ENCODE measurements around the gene GPX3. TPM values are rescaled to one million over a fixed set of nuclear protein-coding genes. Genes with fewer than 3 reads are reported as not detected.
A peak's percentile ranks its signal among the peaks of the same experiment; 100 is the strongest.

Gene GPX3
- total RNA-seq, 1 donor from 2014 or later: 1,259 TPM

DNA sequence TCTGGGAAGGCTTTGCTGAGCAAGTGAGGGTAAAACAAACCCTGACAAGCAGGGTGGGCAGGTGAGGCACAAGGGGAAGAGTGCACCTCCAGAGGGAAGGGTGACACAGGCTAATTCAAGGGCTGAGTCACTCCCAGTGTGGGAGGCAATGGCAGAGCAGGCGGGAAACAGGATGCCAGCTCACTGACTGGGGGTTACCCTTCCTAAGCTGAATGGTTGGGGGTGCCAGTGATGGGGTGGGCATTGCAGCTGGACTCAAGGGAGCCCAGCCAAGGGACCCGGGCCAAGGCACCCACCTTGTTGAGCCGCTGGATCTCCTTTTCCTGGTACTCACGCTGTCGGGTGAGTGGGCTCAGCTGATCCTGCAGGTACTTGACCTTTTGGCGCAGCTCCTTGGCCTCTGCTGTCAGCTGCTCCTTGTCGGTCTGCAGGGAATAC is 18.4 kb downstream of the GPX3 start:
- Histone ChIP-seq H3K36me3 (peaks cover 94% of the 10 kb centered on the region), H3K27ac (peak overlapping the region; percentile 78), H3K27me3 (no peaks in the 10 kb centered on the region), H3K4me3 (no peak overlapping the region), H3K9me3 (no peaks in the 10 kb centered on the region), H3K4me1 (peaks cover 41% of the 10 kb centered on the region)
- intact Hi-C loops (cut with DNase I): no loop called here
- DNase-seq (no peak), ATAC-seq (no peak)
- TF ChIP-seq, protein P1, sequence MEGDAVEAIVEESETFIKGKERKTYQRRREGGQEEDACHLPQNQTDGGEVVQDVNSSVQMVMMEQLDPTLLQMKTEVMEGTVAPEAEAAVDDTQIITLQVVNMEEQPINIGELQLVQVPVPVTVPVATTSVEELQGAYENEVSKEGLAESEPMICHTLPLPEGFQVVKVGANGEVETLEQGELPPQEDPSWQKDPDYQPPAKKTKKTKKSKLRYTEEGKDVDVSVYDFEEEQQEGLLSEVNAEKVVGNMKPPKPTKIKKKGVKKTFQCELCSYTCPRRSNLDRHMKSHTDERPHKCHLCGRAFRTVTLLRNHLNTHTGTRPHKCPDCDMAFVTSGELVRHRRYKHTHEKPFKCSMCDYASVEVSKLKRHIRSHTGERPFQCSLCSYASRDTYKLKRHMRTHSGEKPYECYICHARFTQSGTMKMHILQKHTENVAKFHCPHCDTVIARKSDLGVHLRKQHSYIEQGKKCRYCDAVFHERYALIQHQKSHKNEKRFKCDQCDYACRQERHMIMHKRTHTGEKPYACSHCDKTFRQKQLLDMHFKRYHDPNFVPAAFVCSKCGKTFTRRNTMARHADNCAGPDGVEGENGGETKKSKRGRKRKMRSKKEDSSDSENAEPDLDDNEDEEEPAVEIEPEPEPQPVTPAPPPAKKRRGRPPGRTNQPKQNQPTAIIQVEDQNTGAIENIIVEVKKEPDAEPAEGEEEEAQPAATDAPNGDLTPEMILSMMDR (IDR thresholded peaks at IDR 0.05): no peak

DNA sequence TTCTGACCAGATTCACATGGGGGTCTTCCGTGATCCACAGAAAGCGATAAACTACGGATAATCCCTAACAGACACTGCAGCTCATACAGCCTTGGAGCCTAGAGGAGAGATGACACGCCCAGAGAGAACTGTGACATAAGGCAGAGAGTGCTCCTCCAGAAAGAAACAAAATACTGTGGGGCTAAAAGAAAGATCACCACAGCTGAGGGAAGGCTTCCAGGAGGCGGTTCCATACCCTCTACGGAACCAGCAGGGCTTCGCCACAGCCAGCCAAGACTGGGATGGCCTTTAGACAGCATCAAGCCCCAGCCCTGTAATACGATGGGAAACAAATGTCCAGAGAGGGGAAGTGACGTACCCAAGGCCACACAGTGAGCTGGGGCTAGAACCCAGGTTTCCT is 19.3 kb downstream of the GPX3 start:
- H3K9me3 ChIP-seq: no peaks in the 10 kb centered on the region
- H3K4me1 ChIP-seq: peaks cover 41% of the 10 kb centered on the region
- no peak for ATAC-seq
- intact Hi-C loops (cut with DNase I): no loop called here
- peak overlapping the region; percentile 78 for H3K27ac ChIP-seq
- TF ChIP-seq, protein P1 (IDR thresholded peaks at IDR 0.05): no peak
- peaks cover 98% of the 10 kb centered on the region for H3K36me3 ChIP-seq
- DNase-seq: no peak
- no peak overlapping the region for H3K4me3 ChIP-seq
- no peaks in the 10 kb centered on the region for H3K27me3 ChIP-seq

DNA sequence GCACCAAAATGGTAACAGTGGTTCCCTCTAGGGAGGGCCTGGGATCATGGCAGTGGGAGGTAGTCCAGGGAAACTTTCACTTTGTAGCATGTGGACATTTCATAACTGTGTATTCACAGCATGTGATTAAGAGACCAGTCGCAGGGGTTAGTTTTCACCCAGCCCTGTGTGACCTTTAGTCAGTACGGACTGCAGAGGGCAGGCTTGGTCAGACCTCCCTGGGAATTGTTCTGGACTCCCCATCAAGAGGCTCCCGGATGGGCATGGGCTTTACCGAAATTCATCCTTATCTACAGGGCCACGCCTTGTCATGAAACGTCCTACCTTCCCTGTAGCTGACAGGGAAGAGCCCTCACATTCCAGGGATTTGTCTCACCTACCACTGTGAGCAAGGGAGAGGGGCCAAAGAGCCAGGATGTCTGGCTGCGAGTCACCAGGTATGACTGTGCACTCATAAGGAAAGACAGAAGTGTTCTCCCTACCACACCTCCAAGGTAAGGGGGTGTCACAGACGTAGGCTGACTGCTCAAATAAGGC is 19.9 kb downstream of the GPX3 start:
- TF ChIP-seq, protein P1 (IDR thresholded peaks at IDR 0.05): peak; percentile 25
- peaks cover 41% of the 10 kb centered on the region for H3K4me1 ChIP-seq
- no peak overlapping the region for H3K4me3 ChIP-seq
- intact Hi-C loops (cut with DNase I): no loop called here
- DNase-seq (no peak), ATAC-seq (peak; percentile 47)
- no peaks in the 10 kb centered on the region for H3K9me3 ChIP-seq
- H3K27ac ChIP-seq: peak overlapping the region; percentile 78
- H3K27me3 ChIP-seq: no peaks in the 10 kb centered on the region
- H3K36me3 ChIP-seq: peaks cover 98% of the 10 kb centered on the region

DNA sequence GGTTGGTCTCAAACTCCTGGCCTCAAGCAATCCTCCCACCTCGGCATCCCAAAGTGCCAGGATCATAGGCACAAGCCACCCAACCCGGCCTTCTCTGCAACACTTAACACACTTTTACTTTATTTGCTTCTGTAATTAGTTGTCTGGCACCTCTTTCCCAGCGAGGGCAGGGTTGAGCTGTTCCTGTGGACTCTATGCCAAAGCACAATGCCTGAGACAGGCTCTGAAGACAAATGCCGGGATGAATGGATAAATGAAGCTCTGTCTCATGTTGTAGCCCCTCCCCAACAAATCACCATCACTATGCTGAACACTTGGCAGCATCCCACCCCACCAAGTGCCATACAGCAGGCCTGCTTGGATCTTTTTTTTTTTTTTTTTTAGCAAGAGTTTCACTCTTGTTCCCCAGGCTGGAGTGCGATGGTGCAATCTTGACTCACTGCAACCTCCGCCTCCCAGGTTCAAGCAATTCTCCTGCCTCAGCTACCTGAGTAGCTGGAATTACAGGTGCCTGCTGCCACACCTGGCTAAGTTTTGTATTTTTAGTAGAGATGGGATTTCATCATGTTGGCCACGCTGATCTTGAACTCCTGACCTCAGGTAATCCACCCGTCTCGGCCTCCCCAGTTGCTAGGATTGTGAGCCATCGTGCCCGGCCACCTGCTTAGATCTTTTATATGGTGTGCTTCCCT is 21.3 kb downstream of the GPX3 start:
- Histone ChIP-seq H3K9me3 (no peaks in the 10 kb centered on the region), H3K27me3 (no peaks in the 10 kb centered on the region), H3K4me3 (no peak overlapping the region), H3K27ac (peak overlapping the region; percentile 78), H3K4me1 (peaks cover 41% of the 10 kb centered on the region), H3K36me3 (peaks cover 98% of the 10 kb centered on the region)
- ATAC-seq (peak; percentile 26), DNase-seq (peak; percentile 74)
- TF ChIP-seq, protein P1 (IDR thresholded peaks at IDR 0.05): no peak
- intact Hi-C loops (cut with DNase I): no loop called here

DNA sequence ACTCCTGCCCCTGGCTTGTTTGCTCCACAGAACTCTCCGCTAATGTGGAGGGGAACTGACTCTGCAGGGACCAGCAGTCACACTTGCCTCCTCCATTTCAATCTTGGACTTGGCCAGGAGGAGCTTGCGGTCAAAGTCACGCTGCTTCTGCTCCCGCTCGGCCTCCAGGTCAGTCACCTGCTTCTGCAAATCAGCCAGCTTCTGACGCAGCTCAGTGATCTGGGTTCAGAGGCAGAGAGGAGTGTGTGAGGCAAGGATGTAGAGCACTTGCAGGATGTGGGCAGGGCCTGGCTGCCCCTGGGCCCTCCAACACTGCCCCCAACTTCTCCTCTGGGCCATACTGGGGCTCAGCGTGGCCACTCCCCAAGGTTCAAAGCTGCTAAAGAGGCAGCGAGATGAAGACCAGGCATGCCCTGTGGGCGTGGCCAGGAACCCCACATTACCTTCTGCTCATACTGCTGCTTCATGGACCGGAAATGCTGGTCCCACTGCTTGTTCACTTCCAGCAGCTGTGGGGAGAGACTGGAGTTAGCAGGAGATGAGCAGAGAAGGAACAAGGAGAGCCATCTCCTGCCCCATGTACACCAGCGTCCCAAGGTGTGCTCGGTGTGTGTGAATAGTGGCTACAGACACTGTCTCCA is 22.2 kb downstream of the GPX3 start:
- TF ChIP-seq, protein P1 (IDR thresholded peaks at IDR 0.05): no peak
- DNase-seq (no peak), ATAC-seq (no peak)
- intact Hi-C loops (cut with DNase I): no loop called here
- Histone ChIP-seq H3K4me3 (no peak overlapping the region), H3K27ac (peak overlapping the region; percentile 34), H3K36me3 (peaks cover 98% of the 10 kb centered on the region), H3K4me1 (peaks cover 36% of the 10 kb centered on the region), H3K9me3 (no peaks in the 10 kb centered on the region), H3K27me3 (no peaks in the 10 kb centered on the region)
